ENCODE data around the gene PROM1. TPM values are rescaled to one million over a fixed set of nuclear protein-coding genes. Genes with fewer than 3 reads are reported as not detected.
A peak's percentile ranks its signal among the peaks of the same experiment; 100 is the strongest.

Gene PROM1
- total and polyA plus RNA-seq, 11 donors = 1.5 to 30.5 (median 6.0) TPM

DNA sequence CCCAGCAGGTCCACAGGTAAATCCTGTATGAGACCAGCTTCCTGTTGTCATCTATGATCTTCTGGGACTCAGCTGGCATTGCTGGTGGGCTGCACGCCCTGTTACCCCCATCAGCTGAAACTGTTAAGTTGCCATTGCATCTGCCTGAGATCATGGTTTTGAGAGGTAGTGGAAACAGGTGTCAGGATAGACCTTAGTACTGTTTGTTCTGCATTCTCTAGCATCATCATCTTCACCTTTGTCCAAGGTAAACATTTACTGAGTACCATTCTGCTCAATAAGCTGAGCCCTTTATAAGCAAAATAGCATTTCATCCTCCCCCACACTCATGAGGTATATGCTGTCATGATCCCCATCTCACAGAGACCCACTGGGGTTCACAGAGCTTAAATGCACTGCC lies 42.9 kb upstream of the PROM1 start:
- no peak overlapping the region for H3K27ac ChIP-seq
- no peak for ATAC-seq
- no peak overlapping the region for H3K4me3 ChIP-seq
- intact Hi-C loops (cut with DNase I) = no loop called here
- no peak for DNase-seq
- no peaks in the 10 kb centered on the region for H3K36me3 ChIP-seq
- WGBS, 4 donors = 89 to 100% (median 96%) methylated on average over 1 of the region's 1 CpG
- H3K27me3 ChIP-seq = no peaks in the 10 kb centered on the region
- peaks cover 0 to 49% (median 7%) of the 10 kb centered on the region in 12 donors for H3K4me1 ChIP-seq
- no peaks in the 10 kb centered on the region for H3K9me3 ChIP-seq
- TF ChIP-seq, protein P1, sequence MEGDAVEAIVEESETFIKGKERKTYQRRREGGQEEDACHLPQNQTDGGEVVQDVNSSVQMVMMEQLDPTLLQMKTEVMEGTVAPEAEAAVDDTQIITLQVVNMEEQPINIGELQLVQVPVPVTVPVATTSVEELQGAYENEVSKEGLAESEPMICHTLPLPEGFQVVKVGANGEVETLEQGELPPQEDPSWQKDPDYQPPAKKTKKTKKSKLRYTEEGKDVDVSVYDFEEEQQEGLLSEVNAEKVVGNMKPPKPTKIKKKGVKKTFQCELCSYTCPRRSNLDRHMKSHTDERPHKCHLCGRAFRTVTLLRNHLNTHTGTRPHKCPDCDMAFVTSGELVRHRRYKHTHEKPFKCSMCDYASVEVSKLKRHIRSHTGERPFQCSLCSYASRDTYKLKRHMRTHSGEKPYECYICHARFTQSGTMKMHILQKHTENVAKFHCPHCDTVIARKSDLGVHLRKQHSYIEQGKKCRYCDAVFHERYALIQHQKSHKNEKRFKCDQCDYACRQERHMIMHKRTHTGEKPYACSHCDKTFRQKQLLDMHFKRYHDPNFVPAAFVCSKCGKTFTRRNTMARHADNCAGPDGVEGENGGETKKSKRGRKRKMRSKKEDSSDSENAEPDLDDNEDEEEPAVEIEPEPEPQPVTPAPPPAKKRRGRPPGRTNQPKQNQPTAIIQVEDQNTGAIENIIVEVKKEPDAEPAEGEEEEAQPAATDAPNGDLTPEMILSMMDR (IDR thresholded peaks at IDR 0.05) = no peak
- TF ChIP-seq POLR2A (IDR thresholded peaks at IDR 0.05) = no peak

DNA sequence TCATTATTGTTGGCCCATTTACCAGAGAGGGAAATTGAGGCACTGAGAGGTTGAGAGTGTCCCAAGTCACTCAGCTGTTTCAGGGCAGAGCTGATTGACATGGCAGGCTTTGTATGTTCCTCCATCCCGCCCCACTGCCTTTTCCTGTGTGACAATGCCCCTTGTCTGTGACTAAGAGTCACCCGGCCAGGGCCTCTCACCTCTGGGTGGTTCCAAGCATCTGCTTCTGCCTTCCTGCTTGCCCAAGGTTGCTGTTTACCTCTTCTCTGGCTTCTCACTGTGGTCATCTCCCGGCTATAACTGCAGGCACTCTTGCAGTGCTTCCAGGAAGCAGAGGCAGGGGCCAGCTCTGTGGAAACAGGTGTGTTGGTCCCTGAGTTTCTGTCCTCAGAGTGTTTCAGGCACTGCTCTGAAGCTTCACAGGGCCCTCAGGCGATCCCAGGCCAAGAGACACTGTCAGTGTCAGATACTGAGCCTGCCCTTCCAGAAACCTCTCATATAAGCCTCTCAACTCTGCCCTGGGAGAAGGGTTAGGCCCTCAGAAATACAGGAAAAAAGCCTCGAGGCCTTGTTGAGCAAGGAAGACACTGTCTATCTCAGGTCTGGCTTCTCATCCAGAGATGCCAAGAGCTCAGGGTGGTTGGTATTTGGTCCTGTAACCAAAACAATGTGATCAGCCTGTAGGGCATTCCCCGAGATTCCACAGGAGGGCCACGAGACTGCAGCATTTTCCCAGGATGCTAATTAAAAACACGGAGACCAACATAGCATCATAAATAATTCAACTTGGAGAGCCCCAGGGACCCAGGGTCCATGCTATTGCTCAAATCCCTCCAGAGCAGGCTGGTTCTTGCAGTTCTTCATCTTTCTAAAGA lies 42.0 kb upstream of the PROM1 start:
- Histone ChIP-seq H3K27me3 (no peaks in the 10 kb centered on the region), H3K4me1 (peaks cover 0 to 49% (median 7%) of the 10 kb centered on the region in 12 donors), H3K27ac (peak overlapping the region in 8 of 12 donors; percentile 30 to 62 (median 52)), H3K4me3 (no peak overlapping the region), H3K36me3 (no peaks in the 10 kb centered on the region), H3K9me3 (no peaks in the 10 kb centered on the region)
- no peak for TF ChIP-seq POLR2A (IDR thresholded peaks at IDR 0.05)
- TF ChIP-seq, protein P1 (IDR thresholded peaks at IDR 0.05) = peak in 1 of 12 donors; percentile 3
- intact Hi-C loops (cut with DNase I) = no loop called here
- DNase-seq (no peak), ATAC-seq (peak in 2 of 4 donors; percentile 21 to 38)
- WGBS, 4 donors = 53 to 60% (median 57%) methylated on average over 8 of the region's 8 CpGs

DNA sequence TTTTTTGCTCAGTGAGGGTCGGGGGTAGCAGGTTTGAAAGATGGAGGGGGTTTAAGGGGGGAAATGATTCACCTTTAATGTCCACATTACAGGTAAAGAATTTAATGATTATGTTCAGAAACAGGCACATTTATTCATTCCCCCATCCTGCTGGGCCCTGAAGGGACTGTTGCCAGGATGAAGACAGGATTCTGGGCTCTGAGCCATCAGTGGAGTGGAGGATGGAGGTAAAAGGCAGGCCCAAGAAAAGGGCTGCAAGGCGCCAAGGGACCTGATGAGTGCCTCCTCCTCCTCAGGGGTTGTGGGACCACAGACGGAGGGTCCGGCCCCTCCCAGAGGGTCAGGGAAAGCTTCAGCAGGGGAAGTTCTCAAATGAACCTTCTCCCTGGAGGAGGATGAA lies 40.4 kb upstream of the PROM1 start:
- Histone ChIP-seq H3K9me3 (no peaks in the 10 kb centered on the region), H3K27me3 (no peaks in the 10 kb centered on the region), H3K27ac (no peak overlapping the region), H3K36me3 (no peaks in the 10 kb centered on the region), H3K4me3 (no peak overlapping the region), H3K4me1 (peaks cover 0 to 39% (median 7%) of the 10 kb centered on the region in 12 donors)
- intact Hi-C loops (cut with DNase I) = no loop called here
- DNase-seq = peak in 3 of 5 donors; percentile 30 to 52 (median 30)
- ATAC-seq = peak in 2 of 4 donors; percentile 45 to 47
- TF ChIP-seq, protein P1 (IDR thresholded peaks at IDR 0.05) = no peak
- TF ChIP-seq POLR2A (IDR thresholded peaks at IDR 0.05) = no peak
- WGBS, 4 donors = 48 to 56% (median 53%) methylated on average over 4 of the region's 4 CpGs

DNA sequence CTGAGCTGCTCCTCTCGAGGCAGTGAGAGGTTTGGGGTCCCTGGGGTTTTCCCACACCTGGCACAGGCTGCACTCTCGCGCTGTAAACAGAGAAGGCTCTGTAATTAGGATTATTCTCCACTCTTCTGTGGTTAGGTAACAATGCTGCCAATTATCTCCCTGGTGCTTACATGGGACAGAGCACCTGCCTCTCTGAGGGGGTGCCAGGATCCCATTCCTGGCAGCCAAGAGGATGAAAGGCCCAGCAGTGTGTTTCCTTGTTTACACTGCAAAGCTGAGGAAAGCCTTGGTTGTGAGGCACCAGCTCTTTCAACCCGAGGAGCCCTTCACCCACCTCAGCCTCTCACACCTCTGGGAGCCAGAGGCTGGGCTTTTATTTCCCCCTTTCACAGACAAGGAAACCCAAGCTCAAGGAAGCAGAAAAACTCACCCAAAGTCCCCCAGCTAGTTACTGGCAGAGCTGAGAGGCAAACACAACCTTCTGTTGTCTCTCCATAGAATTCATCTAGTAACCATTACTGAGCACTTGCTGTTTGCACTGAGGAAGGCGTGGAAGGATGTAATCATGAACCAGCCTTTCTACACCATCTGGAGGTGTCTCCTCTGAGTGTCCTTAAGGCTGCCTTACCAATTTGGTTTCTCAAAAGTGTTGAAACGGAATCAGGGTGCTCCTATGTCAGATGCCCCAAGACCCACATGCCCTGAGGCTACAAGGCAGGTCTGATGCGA lies 39.7 kb upstream of the PROM1 start:
- no peaks in the 10 kb centered on the region for H3K27me3 ChIP-seq
- H3K4me1 ChIP-seq = peaks cover 0 to 34% (median 7%) of the 10 kb centered on the region in 12 donors
- TF ChIP-seq, protein P1 (IDR thresholded peaks at IDR 0.05) = no peak
- no peak for TF ChIP-seq POLR2A (IDR thresholded peaks at IDR 0.05)
- H3K4me3 ChIP-seq = no peak overlapping the region
- ATAC-seq (peak in 1 of 4 donors; percentile 9), DNase-seq (no peak)
- H3K9me3 ChIP-seq = no peaks in the 10 kb centered on the region
- 61 to 74% (median 64%) methylated on average over 7 of the region's 7 CpGs for WGBS, 4 donors
- H3K27ac ChIP-seq = no peak overlapping the region
- no peaks in the 10 kb centered on the region for H3K36me3 ChIP-seq
- intact Hi-C loops (cut with DNase I) = no loop called here

All from heart left ventricle (tissue), 16 donors.